GM12878 (cell line): Measurements from ENCODE around the gene SEMA5A. TPM values are rescaled to one million over a fixed set of nuclear protein-coding genes. Genes with fewer than 3 reads are reported as not detected.

Experiments used
- ATAC-seq: fragments of 200-7000 bp; cut with Tn5 transposase; 3 replicates; pipeline ENCODE4 v1.9.1; 2020; ENCODE audit warnings: mild to moderate bottlenecking, moderate library complexity
- BruUV-seq: library from RNA; stranded (reverse); fragments of 400-500 nt; replicated peaks from 2 replicates; lab custom pipeline; 2021; lab: Mats Ljungman, UMichigan
- CTCF ChIA-PET: fragments of 300-600 bp; sonication (Branson Sonifier 250); formaldehyde crosslinking; extraction: SDS; loops from one replicate; lab custom pipeline; 2021; ENCODE audit warnings: inconsistent platforms; lab: Yijun Ruan, JAX
- POLR2A ChIA-PET: fragments of 350-600 bp; formaldehyde crosslinking; extraction: SDS; loops from one replicate; lab custom pipeline; 2021; ENCODE audit warnings: inconsistent platforms; lab: Charles Lee
- RAD21 ChIA-PET: fragments of 300-600 bp; sonication (Branson Sonifier 250); formaldehyde crosslinking; loops from one replicate; lab custom pipeline; 2023; ENCODE audit warnings: antibody characterized with exemption; ENCODE audit not compliant: unreplicated experiment; lab: Charles Lee
- SMC1A ChIA-PET: fragments of 300-600 bp; sonication (Branson Sonifier 250); formaldehyde crosslinking; loops from one replicate; lab custom pipeline; 2023; ENCODE audit not compliant: unreplicated experiment, uncharacterized antibody; lab: Charles Lee
- DNase-seq: peaks from one replicate; pipeline ENCODE4 v3.0.0-alpha.2; 2011; ENCODE audit warnings: low read depth, low spot score
- FAIRE-seq: peaks from 3 replicates; lab custom pipeline; 2011; peaks lifted over from hg19 to GRCh38; lab: Jason Lieb, UNC
- H2AFZ ChIP-seq: 2 replicates; pipeline ENCODE4 v1.6.0; 2011; ENCODE audit warnings: low read depth, low read length, control low read depth; ENCODE audit not compliant: control insufficient read depth
- H3K27ac ChIP-seq: 2 replicates; pipeline ENCODE4 v1.5.1; 2011; ENCODE audit warnings: control low read depth; ENCODE audit not compliant: control insufficient read depth, insufficient read depth
- H3K27me3 ChIP-seq, 2 experiments: replicated peaks in 1 of 2; 2 replicates each; pipeline versions ENCODE4 v1.6.0 to v1.6.1; 2011; ENCODE audit warnings: low read length in 1 of 2; ENCODE audit not compliant: control insufficient read depth in 2 of 2, insufficient read depth in 2 of 2
- H3K36me3 ChIP-seq, 2 experiments: 2 replicates each; pipeline ENCODE4 v1.5.1; 2011; ENCODE audit warnings: low read length in 1 of 2; ENCODE audit not compliant: control insufficient read depth in 2 of 2, insufficient read depth in 2 of 2
- H3K4me1 ChIP-seq: 2 replicates; pipeline ENCODE4 v1.6.1; 2011; ENCODE audit warnings: mild to moderate bottlenecking, low read length, moderate library complexity, mixed read lengths; ENCODE audit not compliant: control insufficient read depth, insufficient read depth
- H3K4me2 ChIP-seq: 2 replicates; pipeline ENCODE4 v1.6.0; 2011; ENCODE audit warnings: control low read depth; ENCODE audit not compliant: control insufficient read depth, insufficient read depth
- H3K4me3 ChIP-seq: fragments of 200-600 bp; sonication (generic); 2 replicates; pipeline ENCODE4 v1.5.1; 2016
- H3K79me2 ChIP-seq: 2 replicates; pipeline ENCODE4 v1.6.0; 2011; ENCODE audit warnings: low read length; ENCODE audit not compliant: control insufficient read depth, insufficient read depth
- H3K9ac ChIP-seq: 2 replicates; pipeline ENCODE4 v1.8.0; 2011; ENCODE audit warnings: low read length, control low read depth, mixed read lengths; ENCODE audit not compliant: control insufficient read depth, insufficient read depth
- H3K9me3 ChIP-seq: replicated peaks from 3 replicates; pipeline ENCODE4 v1.5.1; 2011; ENCODE audit warnings: mild to moderate bottlenecking, low read length; ENCODE audit not compliant: control insufficient read depth, insufficient read depth
- H4K20me1 ChIP-seq: 2 replicates; pipeline ENCODE4 v1.6.0; 2011; ENCODE audit not compliant: control insufficient read depth, insufficient read depth
- CHD4 ChIP-seq: fragments of 200-600 bp; sonication (generic); IDR thresholded peaks from 2 replicates; pipeline ENCODE4 v1.6.1; 2016; ENCODE audit warnings: mild to moderate bottlenecking
- CTCF ChIP-seq, 3 experiments: IDR thresholded peaks in 2 of 3; conservative IDR thresholded peaks in 1 of 3; 2 replicates each; pipeline ENCODE4 v1.5.1; 2011; ENCODE audit warnings: low read depth in 3 of 3, low read length in 3 of 3, mild to moderate bottlenecking in 3 of 3, control low read depth in 2 of 3, moderate library complexity in 2 of 3, inconsistent platforms in 1 of 3, mixed read lengths in 1 of 3; ENCODE audit not compliant: control insufficient read depth in 2 of 3, insufficient read depth in 1 of 3; ENCODE audit errors: extremely low read depth in 1 of 3
- NBN ChIP-seq: fragments of 450-650 bp; IDR thresholded peaks from 2 replicates; pipeline ENCODE4 v1.6.1; 2016
- RAD21 ChIP-seq: IDR thresholded peaks from 2 replicates; pipeline ENCODE4 v1.6.1; 2011; ENCODE audit warnings: mild to moderate bottlenecking, low read depth, low read length, moderate library complexity; ENCODE audit not compliant: insufficient read depth
- SMC3 ChIP-seq: IDR thresholded peaks from 2 replicates; pipeline ENCODE4 v1.6.1; 2011; ENCODE audit warnings: low read length, improper control_type of control experiment, borderline replicate concordance
- WGBS: methylation state at CpG from one replicate; pipeline ENCODE4 v1.1.6; 2016; ENCODE audit warnings: low lambda C conversion rate; ENCODE audit not compliant: insufficient replicate concordance, insufficient coverage; ENCODE audit errors: missing lambda C conversion rate; 5-methylcytosine and 5-hydroxymethylcytosine counted together
- in situ Hi-C: fragments of 300-500 bp; cut with MboI; formaldehyde crosslinking; loops from 9 replicates; pipeline ENCODE4 v1.14.3; 2018; ENCODE audit warnings: mixed read lengths
- intact Hi-C: fragments of 100-400 bp; cut with micrococcal nuclease; formaldehyde crosslinking; loops from one replicate; pipeline ENCODE4 v1.14.2; 2022; ENCODE audit not compliant: unreplicated experiment
- polyA plus RNA-seq, 11 experiments: library from polyadenylated mRNA; depleted of rRNA in 4 of 11; unstranded in 6 of 11; stranded (reverse) in 5 of 11; fragments of >200 nt; fragmentation: Nextera tagmentation in 4 of 11; fragmentation: Illumina TruSeq in 1 of 11; extraction: Ambion mirVana in 4 of 11; extraction: Trizol in 1 of 11; gene quantifications; 1 replicate in 1 of 11; 2 replicates in 10 of 11; pipeline versions ENCODE4 v1.2.1 to v1.2.3, GENCODE V29; 2011 to 2016; ENCODE audit warnings: inconsistent platforms in 2 of 11, missing spikeins in 2 of 11, low read depth in 1 of 11
- total RNA-seq, 4 experiments: library from RNA; depleted of rRNA in 3 of 4; stranded (reverse); fragments of >200 nt in 3 of 4; fragmentation: Illumina TruSeq in 1 of 4; extraction: Trizol in 1 of 4; gene quantifications; 2 replicates each; pipeline versions ENCODE4 v1.2.1 to v1.2.3, GENCODE V29; 2013 to 2021
- TF ChIP-seq, protein P1 (sequence below): fragments of 150-350 bp; IDR thresholded peaks from 2 replicates; pipeline ENCODE4 v1.6.1; 2014; ENCODE audit warnings: mild to moderate bottlenecking, low read depth, low read length

Gene SEMA5A
- total and polyA plus RNA-seq, 10 of the 15 experiments (the other 5 are each of a cell fraction or from before 2014, with no cell fraction given), result 0.03 to 2.4 (median 0.09) TPM; not detected in 1

DNA sequence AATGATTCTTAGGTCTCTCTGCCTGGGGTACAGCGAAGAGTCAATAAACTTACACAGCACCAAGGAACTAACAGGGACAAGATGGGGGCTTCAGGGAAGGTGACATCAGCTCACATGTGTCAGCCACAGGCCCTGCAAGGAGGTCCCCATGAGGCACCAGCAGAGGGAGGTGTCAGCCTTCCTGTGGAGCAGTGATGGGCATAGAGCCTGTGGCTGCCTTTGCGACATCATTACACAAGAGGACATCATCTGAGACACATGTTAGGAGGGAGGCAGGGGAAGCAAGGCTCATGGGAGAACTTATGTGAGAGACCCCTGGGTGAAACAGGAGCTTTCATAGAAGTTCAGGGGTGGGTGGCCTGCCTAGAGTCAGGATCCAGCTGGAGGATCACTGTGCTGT, 389.6 kb downstream of the SEMA5A start:
- intact Hi-C loops, result loop anchor here (2.0 kb wide), 1 partner anchor 51 kb away; no protein-coding TSS in a partner anchor
- RAD21 ChIA-PET, result interaction anchor here (1.3 kb wide), 1 partner anchor 293 kb away, joined by 4 read pairs; no protein-coding TSS in a partner anchor
- in situ Hi-C loops, result no loop called here
- Histone ChIP-seq H3K4me3 (no peak overlapping the region), H3K4me2 (no peak overlapping the region), H2AFZ (no peak overlapping the region), H3K4me1 (no peaks in the 10 kb centered on the region), H3K36me3 (no peaks in the 10 kb centered on the region), H3K9ac (no peak overlapping the region), H3K27me3 (no peaks in the 10 kb centered on the region), H3K27ac (no peak overlapping the region), H3K9me3 (no peaks in the 10 kb centered on the region), H3K79me2 (no peaks in the 10 kb centered on the region), H4K20me1 (no peaks in the 10 kb centered on the region)
- CTCF ChIA-PET, result interaction anchor here (0.6 to 3.7 kb wide), 11 partner anchors 9 to 1272 kb away, joined by 3 to 25 read pairs (median 4); no protein-coding TSS in a partner anchor
- FAIRE-seq, result no peak
- no peak for DNase-seq
- ATAC-seq, result peak; percentile 86
- BruUV-seq, result no TSS peak
- WGBS, result 27% methylated on average over 2 of the region's 2 CpGs
- SMC1A ChIA-PET, result interaction anchor here (0.6 to 1.4 kb wide), 7 partner anchors 11 to 98 kb away, joined by 3 to 6 read pairs (median 3); no protein-coding TSS in a partner anchor
- peak; percentile 43; the same call in 1 of the 2 replicates for TF ChIP-seq SMC3
- TF ChIP-seq NBN, result no peak
- TF ChIP-seq CHD4, result no peak
- peak in 2 of 3 experiments; percentile 19 to 42; a peak in 3 of 6 replicates for TF ChIP-seq CTCF (IDR thresholded peaks at IDR 0.05 in 2 of 3, conservative IDR thresholded peaks at IDR 0.05 in 1 of 3; ENCODE audit: control insufficient read depth in 2 of 3, extremely low read depth in 1 of 3, insufficient read depth in 1 of 3, low read depth in 3 of 3, low read length in 3 of 3)
- TF ChIP-seq RAD21, result peak; percentile 66
- TF ChIP-seq, protein P1, sequence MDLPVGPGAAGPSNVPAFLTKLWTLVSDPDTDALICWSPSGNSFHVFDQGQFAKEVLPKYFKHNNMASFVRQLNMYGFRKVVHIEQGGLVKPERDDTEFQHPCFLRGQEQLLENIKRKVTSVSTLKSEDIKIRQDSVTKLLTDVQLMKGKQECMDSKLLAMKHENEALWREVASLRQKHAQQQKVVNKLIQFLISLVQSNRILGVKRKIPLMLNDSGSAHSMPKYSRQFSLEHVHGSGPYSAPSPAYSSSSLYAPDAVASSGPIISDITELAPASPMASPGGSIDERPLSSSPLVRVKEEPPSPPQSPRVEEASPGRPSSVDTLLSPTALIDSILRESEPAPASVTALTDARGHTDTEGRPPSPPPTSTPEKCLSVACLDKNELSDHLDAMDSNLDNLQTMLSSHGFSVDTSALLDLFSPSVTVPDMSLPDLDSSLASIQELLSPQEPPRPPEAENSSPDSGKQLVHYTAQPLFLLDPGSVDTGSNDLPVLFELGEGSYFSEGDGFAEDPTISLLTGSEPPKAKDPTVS, result no peak
- POLR2A ChIA-PET, result no interaction called here
